Neural cell (in vitro differentiated cells): ENCODE measurements around the gene RELN.

Source experiments
- CTCF ChIP-seq: fragments of 450-650 bp; IDR thresholded peaks from 2 replicates; pipeline ENCODE4 v1.5.1; 2014; ENCODE audit warnings: antibody characterized with exemption, mild to moderate bottlenecking, moderate library complexity; ENCODE audit not compliant: poor library complexity, severe bottlenecking
- EP300 ChIP-seq: fragments of 450-650 bp; conservative IDR thresholded peaks from 2 replicates; pipeline ENCODE4 v1.6.1; 2014; ENCODE audit warnings: antibody characterized with exemption, mild to moderate bottlenecking, moderate library complexity; ENCODE audit not compliant: poor library complexity, severe bottlenecking
- EZH2 ChIP-seq: fragments of 200-600, 300-800 bp; shearing (Covaris generic), sonication (generic); IDR thresholded peaks from 2 replicates; pipeline ENCODE4 v1.6.1; 2014; ENCODE audit warnings: antibody characterized with exemption, low read length, borderline replicate concordance, mild to moderate bottlenecking; ENCODE audit not compliant: insufficient read depth, poor library complexity, severe bottlenecking
- MXI1 ChIP-seq: fragments of 450-650 bp; conservative IDR thresholded peaks from 2 replicates; pipeline ENCODE4 v1.6.1; 2014; ENCODE audit warnings: antibody characterized with exemption, mild to moderate bottlenecking; ENCODE audit not compliant: poor library complexity, severe bottlenecking
- POLR2AphosphoS5 ChIP-seq: IDR thresholded peaks from 2 replicates; pipeline ENCODE4 v1.6.1; 2012
- RAD21 ChIP-seq: fragments of 450-650 bp; conservative IDR thresholded peaks from 2 replicates; pipeline ENCODE4 v1.6.1; 2014; ENCODE audit warnings: antibody characterized with exemption, mild to moderate bottlenecking, moderate library complexity
- SMC3 ChIP-seq: fragments of 450-650 bp; conservative IDR thresholded peaks from 2 replicates; pipeline ENCODE4 v1.6.1; 2014; ENCODE audit warnings: antibody characterized with exemption, mild to moderate bottlenecking, moderate library complexity; ENCODE audit not compliant: poor library complexity
- TAF1 ChIP-seq: IDR thresholded peaks from 2 replicates; pipeline ENCODE4 v1.6.1; 2012; ENCODE audit warnings: low read depth

DNA sequence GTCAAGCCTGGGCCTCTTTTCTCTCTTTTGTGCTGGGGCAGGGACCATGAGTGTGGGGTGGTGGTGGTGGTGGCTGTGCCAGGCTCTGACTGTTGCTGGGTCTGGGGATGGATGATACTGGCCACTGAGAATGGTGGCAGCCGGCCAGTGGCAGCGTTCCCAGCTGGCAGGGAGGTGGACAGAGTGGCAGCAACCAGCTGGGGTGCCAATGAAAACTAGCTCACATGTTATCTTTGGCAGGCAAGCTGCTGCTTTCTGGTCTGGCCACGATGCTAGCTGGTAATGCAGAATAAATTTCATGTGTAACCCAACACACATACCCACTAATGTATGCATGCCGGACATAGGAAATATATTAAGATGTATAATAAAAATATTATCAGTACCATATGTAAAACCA, 448.4 kb downstream of the RELN start:
- TF ChIP-seq CTCF (no peak), RAD21 (no peak), TAF1 (no peak), SMC3 (no peak), POLR2AphosphoS5 (no peak), EZH2 (no peak), MXI1 (no peak), EP300 (no peak)
